ENCODE data around the gene AP3S1.

- TF ChIP-seq, protein P1, sequence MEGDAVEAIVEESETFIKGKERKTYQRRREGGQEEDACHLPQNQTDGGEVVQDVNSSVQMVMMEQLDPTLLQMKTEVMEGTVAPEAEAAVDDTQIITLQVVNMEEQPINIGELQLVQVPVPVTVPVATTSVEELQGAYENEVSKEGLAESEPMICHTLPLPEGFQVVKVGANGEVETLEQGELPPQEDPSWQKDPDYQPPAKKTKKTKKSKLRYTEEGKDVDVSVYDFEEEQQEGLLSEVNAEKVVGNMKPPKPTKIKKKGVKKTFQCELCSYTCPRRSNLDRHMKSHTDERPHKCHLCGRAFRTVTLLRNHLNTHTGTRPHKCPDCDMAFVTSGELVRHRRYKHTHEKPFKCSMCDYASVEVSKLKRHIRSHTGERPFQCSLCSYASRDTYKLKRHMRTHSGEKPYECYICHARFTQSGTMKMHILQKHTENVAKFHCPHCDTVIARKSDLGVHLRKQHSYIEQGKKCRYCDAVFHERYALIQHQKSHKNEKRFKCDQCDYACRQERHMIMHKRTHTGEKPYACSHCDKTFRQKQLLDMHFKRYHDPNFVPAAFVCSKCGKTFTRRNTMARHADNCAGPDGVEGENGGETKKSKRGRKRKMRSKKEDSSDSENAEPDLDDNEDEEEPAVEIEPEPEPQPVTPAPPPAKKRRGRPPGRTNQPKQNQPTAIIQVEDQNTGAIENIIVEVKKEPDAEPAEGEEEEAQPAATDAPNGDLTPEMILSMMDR (IDR thresholded peaks at IDR 0.05), result no peak
- no peak for TF ChIP-seq POLR2A (IDR thresholded peaks at IDR 0.05)
Observed at GRCh38 chr5:115859378-115859777, 17.6 kb downstream of the AP3S1 start.

Data from right lobe of liver (tissue), 4 donors.